ENCODE data around the gene KRT13.
A peak's percentile ranks its signal among the peaks of the same experiment; 100 is the strongest.

The KRT13 gene

GRCh38 chr17:41481036-41481435 is 24.4 kb downstream of the KRT13 start, which contains the start of gene KRT35:
Gene KRT35 (minus strand): TSS chr17:41481151. CDS start chr17:41481097, 54 bp downstream.
- Histone ChIP-seq H3K9me3 (no peaks in the 10 kb centered on the region), H3K4me1 (ENCODE audit: control insufficient read depth in 1 of 2, insufficient read depth in 1 of 2, low read depth in 1 of 2, low read length in 1 of 2) (peaks cover 0 to 8% of the 10 kb centered on the region in 2 experiments), H3K4me3 (ENCODE audit: low read depth in 1 of 2, low read length in 1 of 2) (no peak within 1 kb of the TSS), H3K36me3 (no peaks in the 10 kb centered on the region), H3K27ac (peak within 1 kb of the TSS; percentile 5), H3K27me3 (no peaks in the 10 kb centered on the region)
- no peak for TF ChIP-seq CTCF (IDR thresholded peaks at IDR 0.05)

- no peak for TF ChIP-seq CTCF (IDR thresholded peaks at IDR 0.05)
- H3K4me1 ChIP-seq (ENCODE audit: control insufficient read depth in 1 of 2, insufficient read depth in 1 of 2, low read depth in 1 of 2, low read length in 1 of 2): peaks cover 0 to 8% of the 10 kb centered on the region in 2 experiments
- no peaks in the 10 kb centered on the region for H3K27me3 ChIP-seq
- H3K9me3 ChIP-seq: no peaks in the 10 kb centered on the region
- H3K36me3 ChIP-seq: no peaks in the 10 kb centered on the region
- H3K4me3 ChIP-seq (ENCODE audit: low read depth in 1 of 2, low read length in 1 of 2): no peak overlapping the region
- no peak overlapping the region for H3K27ac ChIP-seq
Measured at GRCh38 chr17:41480581-41480980, 24.8 kb downstream of the KRT13 start.

- TF ChIP-seq CTCF (IDR thresholded peaks at IDR 0.05): no peak
- Histone ChIP-seq H3K9me3 (no peaks in the 10 kb centered on the region), H3K4me3 (ENCODE audit: low read depth in 1 of 2, low read length in 1 of 2) (no peak overlapping the region), H3K27me3 (no peaks in the 10 kb centered on the region), H3K36me3 (no peaks in the 10 kb centered on the region), H3K4me1 (ENCODE audit: control insufficient read depth in 1 of 2, insufficient read depth in 1 of 2, low read depth in 1 of 2, low read length in 1 of 2) (peaks cover 0 to 8% of the 10 kb centered on the region in 2 experiments), H3K27ac (peak overlapping the region; percentile 5)
Measured at GRCh38 chr17:41480136-41480535, 25.3 kb downstream of the KRT13 start.

GRCh38 chr17:41478237-41478636 is 27.2 kb downstream of the KRT13 start:
- peaks cover 0 to 8% of the 10 kb centered on the region in 2 experiments for H3K4me1 ChIP-seq (ENCODE audit: control insufficient read depth in 1 of 2, insufficient read depth in 1 of 2, low read depth in 1 of 2, low read length in 1 of 2)
- no peak overlapping the region for H3K27ac ChIP-seq
- no peak for TF ChIP-seq CTCF (IDR thresholded peaks at IDR 0.05)
- no peaks in the 10 kb centered on the region for H3K27me3 ChIP-seq
- no peaks in the 10 kb centered on the region for H3K36me3 ChIP-seq
- no peaks in the 10 kb centered on the region for H3K9me3 ChIP-seq
- H3K4me3 ChIP-seq (ENCODE audit: low read depth in 1 of 2, low read length in 1 of 2): no peak overlapping the region

- TF ChIP-seq CTCF (IDR thresholded peaks at IDR 0.05): no peak
- no peak overlapping the region for H3K27ac ChIP-seq
- no peaks in the 10 kb centered on the region for H3K27me3 ChIP-seq
- no peaks in the 10 kb centered on the region for H3K9me3 ChIP-seq
- H3K4me1 ChIP-seq (ENCODE audit: control insufficient read depth in 1 of 2, insufficient read depth in 1 of 2, low read depth in 1 of 2, low read length in 1 of 2): peaks cover 0 to 8% of the 10 kb centered on the region in 2 experiments
- no peaks in the 10 kb centered on the region for H3K36me3 ChIP-seq
- no peak overlapping the region for H3K4me3 ChIP-seq (ENCODE audit: low read depth in 1 of 2, low read length in 1 of 2)
Measured at GRCh38 chr17:41476866-41477815, 28.3 kb downstream of the KRT13 start.

Data from neutrophil (primary cell).